HG03460 (cell line): ENCODE results near the gene MRTFB.

ENCODE experiments used
- ATAC-seq: cut with Tn5 transposase; IDR thresholded peaks from one replicate; pipeline ENCODE4 v1.9.1; 2021; ENCODE audit not compliant: unreplicated experiment

MRTFB gene

DNA sequence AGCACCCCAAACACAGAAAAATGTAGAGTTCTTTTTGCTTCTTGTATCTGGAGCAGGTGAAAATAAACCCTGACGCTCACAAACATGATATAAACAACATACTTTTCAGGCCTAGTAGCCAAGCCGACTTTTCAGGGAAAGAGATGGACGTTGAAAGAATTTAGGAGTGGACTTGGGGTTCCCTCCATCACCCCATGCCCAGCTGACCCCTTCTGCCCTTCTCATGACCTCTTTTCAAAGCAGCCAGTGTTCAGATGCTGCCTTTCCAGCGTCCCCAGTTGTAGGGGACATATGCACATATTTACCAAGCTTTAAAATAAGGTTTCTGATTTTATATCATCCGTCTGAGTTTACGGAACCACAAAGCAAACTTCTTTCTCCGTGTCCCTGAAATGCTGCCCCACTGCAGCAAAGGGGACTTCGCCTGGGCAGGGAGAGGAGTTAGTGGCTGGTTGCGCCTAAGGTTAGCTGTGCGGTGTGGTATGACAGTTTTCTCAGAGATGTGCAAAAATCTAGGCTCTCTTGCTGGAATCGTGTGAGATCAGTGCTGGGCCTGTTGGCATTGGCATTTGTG is 235.5 kb downstream of the MRTFB start:
- ATAC-seq: no peak

DNA sequence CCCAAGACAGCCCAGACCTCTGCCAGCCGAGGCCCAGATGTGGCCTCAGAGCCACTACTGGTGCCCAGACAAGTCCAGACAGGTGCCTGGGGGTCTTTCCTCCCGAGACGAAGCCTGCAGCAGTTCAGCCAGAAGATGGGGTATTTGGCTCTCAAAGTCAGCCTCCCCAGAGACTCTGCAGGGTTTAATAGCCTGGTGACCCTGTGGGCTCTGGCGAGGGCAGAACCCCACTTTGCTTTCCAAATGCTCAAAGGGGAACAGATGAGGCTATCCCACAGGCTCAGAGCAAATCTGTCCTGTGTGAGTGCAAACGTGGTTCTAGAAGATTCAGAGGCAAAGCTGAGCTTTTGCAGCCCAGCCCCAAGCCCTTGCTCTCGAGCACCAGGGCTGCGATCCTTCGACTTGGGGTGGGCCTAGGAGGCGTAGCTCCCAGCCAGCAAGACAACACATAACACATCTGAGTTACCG is 236.0 kb downstream of the MRTFB start:
- no peak for ATAC-seq

DNA sequence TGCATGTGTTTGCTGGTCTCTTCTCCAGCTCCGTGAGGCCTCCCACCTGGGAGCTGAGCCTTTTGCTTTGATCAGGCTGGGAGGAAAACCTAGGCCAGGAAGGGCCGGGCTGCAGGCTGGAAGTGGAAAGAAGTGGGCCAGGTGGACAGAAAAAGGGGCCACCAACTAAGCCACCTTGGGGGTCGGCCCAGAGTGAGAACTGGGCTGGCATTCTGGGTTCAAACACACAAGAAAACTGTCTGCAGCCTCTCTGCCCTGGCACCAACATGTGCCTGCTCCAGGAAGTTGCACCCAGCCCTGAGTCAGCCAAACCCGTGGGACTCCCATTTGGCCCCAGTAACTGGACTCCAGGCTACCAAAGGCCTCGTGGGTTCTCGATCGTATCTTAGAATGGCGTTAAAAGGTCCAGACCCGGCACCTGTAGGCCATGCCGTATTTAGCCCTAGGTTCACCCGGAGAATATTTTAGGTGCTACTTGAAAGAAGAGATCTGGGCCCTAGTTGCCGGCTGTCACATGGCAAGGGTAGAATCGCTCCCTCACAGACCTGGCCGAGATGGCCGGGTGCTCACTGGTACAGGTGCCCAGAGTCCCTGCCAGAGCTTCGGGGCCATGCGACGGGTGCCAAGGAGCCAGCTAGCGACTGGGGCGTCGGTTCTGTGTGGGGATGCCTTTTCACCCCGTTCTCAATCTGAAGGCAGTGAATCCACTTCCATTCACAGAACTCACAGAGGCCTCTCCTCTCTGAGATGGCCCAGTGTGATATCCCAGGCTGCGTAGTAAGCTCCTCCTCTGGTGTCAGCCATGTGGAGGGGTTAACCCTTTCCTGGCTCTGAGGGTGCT is 236.6 kb downstream of the MRTFB start:
- no peak for ATAC-seq

DNA sequence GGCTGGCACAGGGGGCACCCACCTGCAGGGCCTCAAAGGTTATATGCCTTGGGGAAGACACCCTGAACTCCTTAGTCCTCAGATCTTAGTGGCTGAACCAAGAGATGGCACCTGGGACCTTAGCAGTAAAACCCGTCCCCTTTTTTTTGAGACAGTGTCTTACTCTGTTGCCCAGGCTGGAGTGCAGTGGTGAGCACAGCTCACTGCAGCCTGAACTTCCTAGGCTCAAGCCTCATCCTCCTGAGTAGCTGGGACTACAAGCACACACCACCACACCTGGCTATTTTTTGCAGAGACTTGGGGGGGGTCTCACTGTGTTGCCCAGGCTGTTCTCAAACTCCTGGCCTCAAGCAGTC is 237.2 kb downstream of the MRTFB start:
- ATAC-seq: no peak

DNA sequence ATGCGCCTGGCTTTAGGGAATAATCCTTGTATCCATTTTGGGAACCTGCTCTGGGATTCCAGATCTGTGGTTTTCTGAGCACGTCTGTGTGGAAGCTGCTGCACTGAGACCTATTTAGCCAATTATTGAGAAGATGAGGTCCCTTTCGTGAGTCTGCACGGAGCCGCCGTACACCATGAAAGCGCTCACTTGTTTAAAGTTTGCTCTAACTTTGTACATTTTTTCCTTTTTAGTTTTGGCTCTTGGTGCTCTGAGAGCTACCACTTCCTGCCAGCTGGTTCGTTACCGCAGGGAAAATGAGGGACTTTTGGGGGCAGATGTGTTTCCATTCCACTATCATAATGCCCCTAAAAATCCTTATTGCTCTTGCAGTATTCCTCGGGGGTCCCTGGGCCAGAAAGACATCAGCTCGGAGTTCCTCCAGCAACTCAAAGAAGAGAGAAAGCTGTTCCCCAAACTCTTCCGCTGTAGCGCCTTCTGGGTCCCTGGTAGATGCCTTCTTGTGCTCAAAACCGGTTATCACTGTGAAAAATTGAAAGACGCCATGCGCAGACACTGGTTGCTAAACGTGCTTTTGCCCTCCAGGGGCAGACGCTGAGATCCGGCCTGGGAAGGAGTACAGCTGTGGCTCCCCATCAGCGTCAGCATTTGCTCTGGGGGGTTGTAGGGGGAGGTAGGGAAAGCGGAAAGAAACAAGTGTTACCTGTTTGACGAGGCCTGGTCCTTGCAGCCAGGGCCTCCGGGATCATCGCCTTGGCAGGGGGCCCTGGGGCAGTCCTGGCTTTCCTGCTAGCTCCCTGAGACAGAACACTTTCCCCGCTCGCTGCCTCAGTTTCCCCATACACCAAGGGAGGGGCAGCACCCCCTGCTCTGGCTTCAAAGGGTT is 238.1 kb downstream of the MRTFB start:
- no peak for ATAC-seq

DNA sequence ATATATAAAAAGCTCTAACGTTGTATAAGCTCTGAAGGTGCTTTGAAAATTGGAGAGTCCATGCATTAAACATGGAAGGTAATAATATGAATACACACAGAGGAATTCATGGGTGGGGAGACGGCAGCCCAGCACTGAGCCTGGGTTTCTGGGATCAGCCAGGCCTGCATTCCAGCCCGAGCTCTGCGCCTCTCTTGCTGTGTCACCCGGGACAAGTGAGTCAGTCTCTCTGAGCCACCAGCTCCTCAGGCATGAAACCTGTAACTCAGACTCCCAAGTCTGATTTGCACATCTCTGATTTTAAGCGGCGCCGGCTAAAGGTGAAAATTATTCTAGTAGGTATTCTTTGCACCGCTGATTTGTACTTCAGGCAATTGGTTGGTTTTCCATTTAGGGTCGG is 238.8 kb downstream of the MRTFB start:
- ATAC-seq: no peak

DNA sequence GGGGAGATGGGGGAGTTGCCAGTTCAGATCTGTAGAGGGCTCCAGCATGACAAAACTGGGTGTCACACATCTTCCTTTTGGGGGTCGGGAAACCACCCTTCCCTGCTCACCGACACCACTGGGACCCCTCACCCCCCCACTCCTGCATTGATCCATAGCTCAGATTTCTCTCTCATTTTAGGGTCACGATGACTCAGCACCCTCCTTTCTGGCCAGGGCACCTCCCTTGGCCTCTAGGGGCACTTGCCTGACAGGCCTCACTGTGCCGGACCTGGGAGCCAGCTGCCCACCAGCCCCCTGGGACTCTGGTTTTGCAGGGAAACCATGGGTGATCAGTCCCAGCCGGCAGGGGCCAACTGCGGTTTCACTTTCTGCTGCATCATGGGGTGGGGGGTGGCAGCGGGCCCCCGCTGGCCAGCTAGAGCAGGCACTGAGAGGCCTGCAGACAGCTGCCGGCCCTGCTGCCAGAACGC is 239.4 kb downstream of the MRTFB start:
- peak; percentile 76 for ATAC-seq

DNA sequence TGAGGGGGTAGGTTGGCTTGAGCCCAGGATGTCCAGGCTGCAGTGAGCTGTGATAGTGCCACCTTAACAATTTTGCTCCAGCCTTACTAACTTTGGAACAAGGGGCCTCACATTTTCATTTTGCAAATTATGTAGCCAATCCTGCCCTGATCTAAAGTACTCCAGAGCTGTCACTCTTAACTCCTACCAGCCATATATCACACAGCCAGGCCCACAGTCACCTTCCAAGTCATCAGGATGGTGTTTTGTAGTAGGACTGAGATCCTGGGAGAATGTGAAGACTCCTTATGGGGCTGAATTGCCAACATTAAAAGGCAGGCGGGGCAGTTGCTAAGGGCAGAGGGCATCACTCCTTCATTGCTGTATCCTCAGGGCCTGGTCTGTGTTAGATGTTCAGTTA is 243.0 kb downstream of the MRTFB start:
- ATAC-seq: no peak

DNA sequence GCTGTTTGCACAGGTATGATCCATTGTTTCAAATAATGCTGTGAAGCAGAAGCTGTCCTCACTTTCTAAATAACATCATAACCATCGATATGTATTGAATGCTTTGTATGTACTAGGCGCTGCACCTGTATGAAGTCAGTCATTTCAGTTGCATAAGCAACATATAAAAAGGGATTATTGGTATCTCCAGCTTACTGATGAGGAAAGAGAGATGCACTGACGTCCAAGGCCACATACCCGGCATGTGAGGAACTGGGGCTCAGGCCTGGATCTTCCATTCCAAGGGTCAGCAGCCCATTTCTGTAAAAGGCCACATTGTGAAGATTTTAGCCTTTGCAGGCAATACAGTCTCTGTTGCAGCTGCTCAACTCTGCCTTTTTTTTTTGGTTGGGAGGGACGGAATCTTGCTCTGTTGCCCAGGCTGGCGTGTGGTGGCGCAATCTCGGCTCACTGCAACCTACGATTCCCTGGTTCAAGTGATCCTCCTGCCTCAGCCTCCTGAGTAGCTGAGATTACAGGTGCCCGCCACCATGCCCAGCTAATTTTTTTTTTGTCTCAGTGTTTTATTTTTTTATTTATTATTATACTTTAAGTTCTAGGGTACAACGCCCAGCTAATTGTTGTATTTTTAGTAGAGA is 244.7 kb downstream of the MRTFB start:
- ATAC-seq: no peak
